Body of pancreas (tissue), 4 donors: Measurements from ENCODE around the gene TBC1D9.
A peak's percentile ranks its signal among the peaks of the same experiment; 100 is the strongest.

Source experiments
- POLR2A ChIP-seq, 3 donors: fragments of 450-650 bp; IDR thresholded peaks; one replicate each; pipeline ENCODE4 v1.6.1; 2016; ENCODE audit warnings: antibody characterized with exemption in 3 of 3, mild to moderate bottlenecking in 2 of 3
- TF ChIP-seq, protein P1 (sequence below), 7 experiments: fragments of 450-650 bp in 4 of 7; fragments of 200-600 bp in 3 of 7; sonication (generic) in 3 of 7; IDR thresholded peaks; one replicate each; pipeline ENCODE4 v1.5.1; 2016 to 2019; ENCODE audit warnings: antibody characterized with exemption in 7 of 7

- TF ChIP-seq, protein P1, sequence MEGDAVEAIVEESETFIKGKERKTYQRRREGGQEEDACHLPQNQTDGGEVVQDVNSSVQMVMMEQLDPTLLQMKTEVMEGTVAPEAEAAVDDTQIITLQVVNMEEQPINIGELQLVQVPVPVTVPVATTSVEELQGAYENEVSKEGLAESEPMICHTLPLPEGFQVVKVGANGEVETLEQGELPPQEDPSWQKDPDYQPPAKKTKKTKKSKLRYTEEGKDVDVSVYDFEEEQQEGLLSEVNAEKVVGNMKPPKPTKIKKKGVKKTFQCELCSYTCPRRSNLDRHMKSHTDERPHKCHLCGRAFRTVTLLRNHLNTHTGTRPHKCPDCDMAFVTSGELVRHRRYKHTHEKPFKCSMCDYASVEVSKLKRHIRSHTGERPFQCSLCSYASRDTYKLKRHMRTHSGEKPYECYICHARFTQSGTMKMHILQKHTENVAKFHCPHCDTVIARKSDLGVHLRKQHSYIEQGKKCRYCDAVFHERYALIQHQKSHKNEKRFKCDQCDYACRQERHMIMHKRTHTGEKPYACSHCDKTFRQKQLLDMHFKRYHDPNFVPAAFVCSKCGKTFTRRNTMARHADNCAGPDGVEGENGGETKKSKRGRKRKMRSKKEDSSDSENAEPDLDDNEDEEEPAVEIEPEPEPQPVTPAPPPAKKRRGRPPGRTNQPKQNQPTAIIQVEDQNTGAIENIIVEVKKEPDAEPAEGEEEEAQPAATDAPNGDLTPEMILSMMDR (IDR thresholded peaks at IDR 0.05): peak; percentile 46 to 82 (median 73)
- no peak for TF ChIP-seq POLR2A (IDR thresholded peaks at IDR 0.05)
Observed at GRCh38 chr4:140595065-140595464, 161.1 kb downstream of the TBC1D9 start.
